HG03469 (cell line): ENCODE measurements around the gene KCNQ1.

Experiments used
- ATAC-seq: cut with Tn5 transposase; IDR thresholded peaks from one replicate; pipeline ENCODE4 v1.9.1; 2021; ENCODE audit warnings: mild to moderate bottlenecking, moderate library complexity, moderate number of reproducible peaks; ENCODE audit not compliant: unreplicated experiment

Gene KCNQ1

GRCh38 chr11:2563213-2564007 is 118.6 kb downstream of the KCNQ1 start:
- no peak for ATAC-seq

GRCh38 chr11:2564008-2564530 is 119.3 kb downstream of the KCNQ1 start:
- no peak for ATAC-seq

- ATAC-seq: no peak
Observed at GRCh38 chr11:2564588-2565425, 120.0 kb downstream of the KCNQ1 start.

GRCh38 chr11:2565447-2566222 is 120.8 kb downstream of the KCNQ1 start:
- ATAC-seq: no peak

- no peak for ATAC-seq
Observed at GRCh38 chr11:2566223-2567025, 121.6 kb downstream of the KCNQ1 start.

GRCh38 chr11:2567026-2567671 is 122.3 kb downstream of the KCNQ1 start:
- ATAC-seq: no peak

- ATAC-seq: no peak
Observed at GRCh38 chr11:2569321-2569721, 124.5 kb downstream of the KCNQ1 start.

- ATAC-seq: no peak
Observed at GRCh38 chr11:2569731-2570210, 125.0 kb downstream of the KCNQ1 start.

GRCh38 chr11:2570211-2570811 is 125.5 kb downstream of the KCNQ1 start:
- no peak for ATAC-seq

- no peak for ATAC-seq
Observed at GRCh38 chr11:2570841-2571597, 126.2 kb downstream of the KCNQ1 start.

- ATAC-seq: no peak
Observed at GRCh38 chr11:2571598-2572281, 126.9 kb downstream of the KCNQ1 start.

GRCh38 chr11:2572491-2573239 is 127.9 kb downstream of the KCNQ1 start:
- no peak for ATAC-seq

- no peak for ATAC-seq
Observed at GRCh38 chr11:2573240-2574042, 128.6 kb downstream of the KCNQ1 start.

GRCh38 chr11:2574043-2574552 is 129.3 kb downstream of the KCNQ1 start:
- no peak for ATAC-seq

GRCh38 chr11:2574553-2575535 is 130.0 kb downstream of the KCNQ1 start:
- no peak for ATAC-seq
